Measurements from ENCODE around the gene RAPGEF4.
A peak's percentile ranks its signal among the peaks of the same experiment; 100 is the strongest.

Gene RAPGEF4

DNA sequence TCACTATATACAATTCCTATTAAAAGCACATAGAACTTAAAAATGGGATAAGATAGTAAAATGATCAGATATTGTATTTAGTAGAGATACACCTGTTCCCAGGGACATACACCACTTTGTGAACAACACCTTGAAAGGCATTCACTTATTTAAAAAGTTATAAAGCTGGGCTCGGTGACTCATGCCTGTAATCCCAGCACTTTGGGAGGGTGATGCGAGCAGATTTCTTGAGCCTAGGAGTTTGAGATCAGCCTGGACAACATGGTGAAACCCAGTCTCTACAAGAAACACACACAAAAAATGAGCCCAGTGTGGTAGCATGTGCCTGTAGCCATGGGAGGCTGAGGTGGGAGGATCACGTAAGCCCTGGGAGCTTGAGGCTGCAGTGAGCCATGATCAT, 90.9 kb downstream of the RAPGEF4 start:
- DNase-seq (ENCODE audit: low read depth), result no peak

- peak; percentile 85 for DNase-seq (ENCODE audit: low read depth)
Observed at GRCh38 chr2:172829229-172829628, 93.6 kb downstream of the RAPGEF4 start.

GRCh38 chr2:172830482-172830881, 94.8 kb downstream of the RAPGEF4 start:
- no peak for DNase-seq (ENCODE audit: low read depth)

- DNase-seq (ENCODE audit: low read depth), result no peak
Observed at GRCh38 chr2:172833898-172834297, 98.3 kb downstream of the RAPGEF4 start.

DNA sequence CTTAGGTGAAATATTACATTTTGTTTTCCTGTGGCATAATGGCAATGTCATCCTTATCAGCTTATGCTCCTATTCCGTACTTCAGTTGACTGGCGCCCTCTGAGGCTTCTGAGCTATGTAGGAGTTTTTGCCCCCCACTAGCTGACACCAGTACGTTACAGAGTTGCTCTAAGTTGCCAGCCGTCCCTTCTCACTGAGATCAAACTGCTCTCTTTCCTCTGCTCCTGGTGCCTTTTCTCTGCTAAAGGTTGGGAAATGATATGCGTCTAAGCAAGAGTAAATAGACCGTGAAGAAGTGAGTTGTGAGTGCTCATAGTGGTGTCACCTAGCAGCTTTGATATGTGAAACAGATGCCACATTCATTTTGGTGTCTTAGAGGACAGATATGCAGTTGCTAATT, 99.2 kb downstream of the RAPGEF4 start:
- DNase-seq (ENCODE audit: low read depth), result no peak

- no peak for DNase-seq (ENCODE audit: low read depth)
Observed at GRCh38 chr2:172836347-172836821, 100.7 kb downstream of the RAPGEF4 start.

DNA sequence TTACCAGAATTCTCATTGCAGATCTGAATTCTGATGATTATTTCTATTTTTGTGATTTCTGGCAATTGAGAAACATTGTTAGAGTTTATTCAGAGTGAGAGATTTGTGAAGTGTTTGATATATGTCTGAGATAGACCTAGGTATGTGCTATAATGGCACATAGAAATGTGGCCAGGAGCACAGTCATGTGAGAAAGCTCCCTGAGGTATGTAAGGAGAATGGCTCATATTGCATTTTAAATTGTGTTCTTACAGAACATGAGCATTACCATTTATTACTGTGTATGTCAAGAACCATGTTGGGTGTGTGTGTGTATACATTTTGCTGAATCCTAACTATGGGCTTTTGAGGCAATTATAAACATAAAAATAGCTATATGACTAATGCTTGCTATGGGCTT, 101.2 kb downstream of the RAPGEF4 start:
- DNase-seq (ENCODE audit: low read depth), result no peak

DNA sequence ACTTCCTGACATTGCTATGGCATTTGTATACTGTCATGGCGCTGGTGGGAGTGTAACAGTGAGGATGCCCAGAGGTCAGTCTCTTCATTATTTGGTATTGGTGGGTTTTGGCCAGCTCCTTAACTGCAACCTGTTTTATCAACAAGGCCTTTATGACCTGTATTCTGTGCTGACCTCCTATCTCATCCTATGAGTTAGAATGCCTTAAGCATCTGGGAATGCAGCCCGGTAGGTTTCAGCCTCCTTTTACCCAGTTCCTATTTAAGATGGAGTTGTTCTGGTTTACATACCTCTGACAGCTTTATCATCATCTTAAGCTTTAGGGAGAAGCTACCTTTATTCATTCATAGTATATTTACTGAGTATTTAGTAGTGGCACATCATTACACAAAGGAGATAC, 103.8 kb downstream of the RAPGEF4 start:
- no peak for DNase-seq (ENCODE audit: low read depth)

- DNase-seq (ENCODE audit: low read depth), result no peak
Observed at GRCh38 chr2:172842511-172843265, 107.0 kb downstream of the RAPGEF4 start.

DNA sequence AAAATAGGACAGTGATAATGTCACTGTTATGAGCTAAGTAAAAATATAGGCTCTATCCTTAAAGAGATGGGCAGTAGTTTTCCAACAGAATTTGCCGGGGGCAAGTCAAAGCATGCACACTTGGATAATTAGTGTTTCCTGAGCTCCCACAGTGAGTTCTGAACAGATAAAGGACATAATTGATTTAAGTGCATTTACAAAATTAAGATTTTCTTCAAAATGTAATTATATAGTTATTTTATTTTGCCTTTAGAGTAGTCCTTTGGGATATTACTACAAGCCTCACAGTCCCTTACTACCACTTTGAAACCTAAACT, 107.6 kb downstream of the RAPGEF4 start:
- no peak for DNase-seq (ENCODE audit: low read depth)

DNA sequence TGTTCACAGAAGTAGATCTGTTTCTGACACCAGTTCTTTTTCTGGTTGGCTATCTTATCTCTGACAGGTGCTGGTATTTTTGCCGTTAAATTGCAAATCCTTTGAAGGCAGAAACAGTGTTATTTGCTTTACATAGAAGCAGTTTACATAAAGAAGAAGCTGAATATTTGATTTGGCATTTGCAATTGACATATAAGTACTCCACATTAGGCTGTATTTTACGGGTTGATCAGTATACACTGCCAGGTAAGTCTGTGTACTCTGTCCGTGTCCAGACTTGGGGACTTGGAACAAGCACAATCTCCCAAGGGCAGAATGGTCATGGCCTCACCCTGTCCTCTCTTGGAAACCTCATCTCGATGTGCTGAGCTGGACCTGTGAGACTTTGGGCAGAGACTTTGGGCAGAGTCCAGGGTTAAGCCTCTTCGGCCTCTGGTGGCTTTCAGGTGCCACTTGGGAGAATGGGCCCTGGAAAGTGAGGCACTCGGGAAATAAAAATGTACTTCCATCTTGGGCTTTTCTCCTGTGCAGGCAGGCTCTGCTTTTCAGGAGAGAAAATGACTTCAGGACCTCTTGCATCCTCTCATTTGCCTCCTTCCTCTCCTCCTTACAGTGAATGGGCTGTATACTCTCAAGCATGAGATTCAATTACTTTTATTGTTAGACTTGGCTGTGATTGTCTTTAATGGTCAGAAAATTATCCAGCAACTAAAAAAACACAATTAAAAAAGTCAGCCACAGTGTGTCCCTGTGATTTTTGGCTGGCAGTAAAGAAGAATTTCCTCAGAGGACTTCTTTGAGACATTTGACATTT, 108.5 kb downstream of the RAPGEF4 start:
- DNase-seq (ENCODE audit: low read depth), result no peak

DNA sequence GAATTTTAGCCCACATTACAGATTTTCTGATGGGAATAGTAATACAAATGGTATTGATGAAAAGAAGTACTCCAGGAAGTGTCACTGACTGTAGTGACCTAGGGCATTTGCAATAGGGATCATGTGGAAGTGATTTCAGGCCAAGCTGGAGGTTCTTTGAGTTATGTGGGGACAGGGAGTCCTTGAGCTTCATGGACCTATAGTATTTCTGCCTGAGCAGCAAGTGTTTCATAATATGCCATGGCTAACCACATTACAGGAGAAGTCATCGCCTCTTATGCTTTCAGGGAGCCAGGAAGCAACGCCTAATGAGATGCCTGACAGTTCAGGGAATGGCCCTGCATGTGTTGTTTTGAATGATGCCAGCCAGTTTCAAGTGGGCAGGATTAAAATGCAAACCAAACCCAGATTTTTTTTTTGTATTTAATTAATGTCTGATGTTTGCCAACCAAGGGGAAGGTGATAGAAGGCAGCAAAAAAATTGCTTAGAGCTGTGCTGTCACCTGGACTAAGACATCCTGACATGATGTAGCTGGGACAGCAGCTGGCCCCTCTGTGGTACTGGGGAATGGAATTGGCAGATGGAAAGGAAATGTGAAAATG, 109.5 kb downstream of the RAPGEF4 start:
- DNase-seq (ENCODE audit: low read depth), result no peak

DNA sequence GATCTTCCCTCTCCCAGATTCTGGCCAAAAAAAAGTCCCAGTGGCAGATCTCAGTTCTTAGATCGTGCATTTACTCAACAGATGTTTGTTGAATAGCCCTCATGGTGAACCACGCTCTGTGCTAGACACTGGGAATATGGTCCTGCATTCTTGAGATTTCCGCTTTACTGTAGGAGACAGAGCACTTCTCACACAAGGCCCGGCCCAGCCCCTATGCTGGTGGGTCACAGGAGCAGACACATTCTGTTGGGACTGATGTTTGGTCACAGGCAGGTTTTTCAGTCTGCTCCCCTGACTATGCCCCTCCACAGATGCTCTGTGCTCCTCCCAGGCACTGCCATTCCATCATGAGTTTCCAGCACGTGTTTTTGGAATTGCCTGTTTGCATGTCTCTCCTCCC, 110.9 kb downstream of the RAPGEF4 start:
- no peak for DNase-seq (ENCODE audit: low read depth)

GRCh38 chr2:172847188-172847587, 111.5 kb downstream of the RAPGEF4 start:
- no peak for DNase-seq (ENCODE audit: low read depth)

DNA sequence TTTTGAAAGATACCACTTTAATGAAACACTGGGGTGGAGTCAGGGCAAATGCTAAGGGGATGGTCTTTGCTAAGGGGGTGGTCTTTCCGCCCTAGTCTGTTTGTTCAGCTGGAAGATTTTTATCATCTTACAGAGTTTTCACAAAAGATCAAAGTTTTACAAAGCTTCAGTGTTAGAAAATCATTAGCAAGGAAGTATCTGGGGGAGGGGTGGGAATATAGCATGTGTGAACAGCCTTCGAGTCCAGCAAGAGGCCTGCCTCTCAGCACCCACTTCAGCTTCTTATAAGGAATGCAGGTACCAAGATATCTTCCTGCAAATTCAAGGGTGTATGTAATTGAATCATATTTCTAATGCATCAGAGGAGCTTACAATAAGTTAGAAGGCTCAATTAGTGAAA, 112.9 kb downstream of the RAPGEF4 start:
- DNase-seq (ENCODE audit: low read depth), result no peak

GRCh38 chr2:172849519-172850217, 114.0 kb downstream of the RAPGEF4 start:
- no peak for DNase-seq (ENCODE audit: low read depth)

GRCh38 chr2:172855588-172855987, 119.9 kb downstream of the RAPGEF4 start:
- no peak for DNase-seq (ENCODE audit: low read depth)

GRCh38 chr2:172856606-172857005, 121.0 kb downstream of the RAPGEF4 start:
- no peak for DNase-seq (ENCODE audit: low read depth)

GRCh38 chr2:172858473-172858745, 122.8 kb downstream of the RAPGEF4 start:
- no peak for DNase-seq (ENCODE audit: low read depth)

DNA sequence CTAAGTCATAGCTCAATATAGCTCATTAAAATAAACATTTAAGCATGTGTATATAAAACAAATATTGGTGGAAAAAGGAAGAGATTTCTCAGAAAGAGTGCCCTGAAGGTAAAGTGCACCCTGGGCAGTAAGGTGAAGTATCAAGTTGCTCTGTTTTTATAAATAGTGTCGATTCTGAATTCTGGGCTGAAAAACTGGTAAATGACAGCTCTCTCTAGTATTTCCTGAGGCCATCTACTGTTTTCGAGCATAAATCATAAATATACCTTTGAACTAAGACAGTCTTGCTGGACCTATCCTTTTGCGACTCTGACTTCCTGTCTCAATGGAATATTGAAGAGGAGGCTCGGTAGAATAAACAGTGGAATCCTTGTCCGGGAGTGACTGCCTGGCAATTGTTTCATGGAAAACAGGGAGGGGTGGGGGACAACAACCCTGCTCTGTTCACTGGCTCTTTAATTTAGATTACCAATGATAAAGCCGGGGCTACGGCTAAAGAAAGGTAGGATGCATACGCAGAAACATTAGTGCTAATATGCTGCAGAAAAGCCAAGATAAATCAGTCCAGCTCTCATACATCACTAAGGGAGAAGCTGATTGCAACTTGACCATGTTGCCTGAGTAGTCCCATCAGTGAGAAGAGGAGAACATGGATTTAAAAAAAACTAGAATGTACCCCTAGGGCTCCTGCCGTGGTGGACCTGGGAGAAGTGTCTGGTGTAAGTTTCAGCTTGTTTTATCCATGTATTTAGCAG, 124.1 kb downstream of the RAPGEF4 start:
- DNase-seq (ENCODE audit: low read depth), result no peak

DNA sequence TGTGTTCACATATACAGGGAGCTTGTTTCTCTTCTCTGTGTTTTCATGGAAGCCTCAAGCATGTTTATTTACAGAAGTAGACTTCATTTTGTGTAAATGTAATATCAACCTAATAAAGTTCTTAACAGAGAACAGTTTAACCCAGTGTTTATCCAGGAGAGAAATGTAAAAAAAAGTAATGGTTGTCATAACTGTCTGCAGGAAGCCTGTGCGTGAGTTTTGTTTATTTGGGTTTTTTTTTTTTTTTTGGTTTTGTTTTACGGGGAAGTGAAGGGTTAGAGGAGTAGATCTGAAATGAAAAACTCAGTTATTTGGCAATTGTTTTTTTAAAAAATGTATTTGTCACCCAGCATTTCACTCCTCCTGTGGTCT, 124.7 kb downstream of the RAPGEF4 start:
- DNase-seq (ENCODE audit: low read depth), result no peak

DNA sequence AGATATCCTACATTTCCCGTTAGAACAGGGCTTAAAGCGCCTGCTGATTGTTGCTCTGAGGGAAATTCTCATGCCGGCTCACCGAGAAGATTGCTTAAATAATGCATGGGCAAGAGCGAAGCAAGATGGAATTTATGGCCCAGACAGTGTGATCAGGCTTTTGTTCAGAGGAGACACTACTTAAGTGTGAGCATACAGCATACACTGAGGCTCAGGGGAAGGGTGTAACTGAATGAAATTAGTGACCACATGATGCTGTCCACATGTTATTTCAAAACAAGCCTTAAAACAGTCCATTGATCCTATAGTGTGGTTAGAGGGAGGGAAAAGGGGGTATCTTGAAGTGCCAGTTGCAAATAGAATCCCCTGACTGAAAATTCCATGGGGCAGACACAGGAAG, 125.5 kb downstream of the RAPGEF4 start:
- no peak for DNase-seq (ENCODE audit: low read depth)
